ENCODE data around the gene ARHGEF26. TPM values are rescaled to one million over a fixed set of nuclear protein-coding genes. Genes with fewer than 3 reads are reported as not detected.

The ARHGEF26 gene
- total RNA-seq, 2 donors from 2014 or later = 6.9 to 8.1 TPM

- Histone ChIP-seq H3K4me1 (peaks cover 0 to 13% of the 10 kb centered on the region in 2 donors), H3K9me3 (no peaks in the 10 kb centered on the region), H3K27me3 (no peaks in the 10 kb centered on the region), H3K4me3 (no peak overlapping the region), H3K27ac (no peak overlapping the region), H3K36me3 (no peaks in the 10 kb centered on the region)
- no peak for TF ChIP-seq CTCF (IDR thresholded peaks at IDR 0.05)
- no peak for DNase-seq (ENCODE audit: low spot score)
These were observed 61.8 kb downstream of the ARHGEF26 start for GRCh38 chr3:154182975-154183374.

GRCh38 chr3:154184582-154184981 is 63.4 kb downstream of the ARHGEF26 start:
- Histone ChIP-seq H3K27ac (no peak overlapping the region), H3K36me3 (no peaks in the 10 kb centered on the region), H3K4me1 (peaks cover 0 to 13% of the 10 kb centered on the region in 2 donors), H3K27me3 (no peaks in the 10 kb centered on the region), H3K9me3 (no peaks in the 10 kb centered on the region), H3K4me3 (no peak overlapping the region)
- no peak for TF ChIP-seq CTCF (IDR thresholded peaks at IDR 0.05)
- DNase-seq (ENCODE audit: low spot score) = no peak

- no peak overlapping the region for H3K4me3 ChIP-seq
- no peak overlapping the region for H3K27ac ChIP-seq
- no peaks in the 10 kb centered on the region for H3K27me3 ChIP-seq
- no peaks in the 10 kb centered on the region for H3K9me3 ChIP-seq
- peaks cover 5% of the 10 kb centered on the region for H3K36me3 ChIP-seq
- DNase-seq (ENCODE audit: low spot score) = no peak
- H3K4me1 ChIP-seq = no peaks in the 10 kb centered on the region
- TF ChIP-seq CTCF (IDR thresholded peaks at IDR 0.05) = no peak
These were observed 67.2 kb downstream of the ARHGEF26 start for GRCh38 chr3:154188437-154188836.

GRCh38 chr3:154188846-154189245 is 67.7 kb downstream of the ARHGEF26 start:
- TF ChIP-seq CTCF (IDR thresholded peaks at IDR 0.05) = no peak
- H3K27me3 ChIP-seq = no peaks in the 10 kb centered on the region
- no peak overlapping the region for H3K27ac ChIP-seq
- DNase-seq (ENCODE audit: low spot score) = no peak
- peaks cover 5% of the 10 kb centered on the region for H3K36me3 ChIP-seq
- H3K4me3 ChIP-seq = no peak overlapping the region
- no peaks in the 10 kb centered on the region for H3K4me1 ChIP-seq
- H3K9me3 ChIP-seq = no peaks in the 10 kb centered on the region

- no peaks in the 10 kb centered on the region for H3K9me3 ChIP-seq
- H3K4me3 ChIP-seq = no peak overlapping the region
- no peak for DNase-seq (ENCODE audit: low spot score)
- H3K27me3 ChIP-seq = no peaks in the 10 kb centered on the region
- H3K36me3 ChIP-seq = peaks cover 14% of the 10 kb centered on the region
- no peak for TF ChIP-seq CTCF (IDR thresholded peaks at IDR 0.05)
- no peak overlapping the region for H3K27ac ChIP-seq
- H3K4me1 ChIP-seq = no peaks in the 10 kb centered on the region
These were observed 70.3 kb downstream of the ARHGEF26 start for GRCh38 chr3:154191520-154191919.

GRCh38 chr3:154192225-154192624 is 71.0 kb downstream of the ARHGEF26 start:
- no peak overlapping the region for H3K4me3 ChIP-seq
- no peaks in the 10 kb centered on the region for H3K27me3 ChIP-seq
- DNase-seq (ENCODE audit: low spot score) = no peak
- no peaks in the 10 kb centered on the region for H3K4me1 ChIP-seq
- TF ChIP-seq CTCF (IDR thresholded peaks at IDR 0.05) = no peak
- H3K9me3 ChIP-seq = no peaks in the 10 kb centered on the region
- H3K27ac ChIP-seq = no peak overlapping the region
- peaks cover 14% of the 10 kb centered on the region for H3K36me3 ChIP-seq
